Gastroesophageal sphincter (tissue), 4 donors: ENCODE data around the gene TESK1. TPM values are rescaled to one million over a fixed set of nuclear protein-coding genes. Genes with fewer than 3 reads are reported as not detected.
"Not testable (repeated sequence)": the region's sequence is repeated elsewhere in the genome, so short reads cannot be mapped to it uniquely, and the experiment has no call there.

ENCODE experiments used
- ATAC-seq: fragments of 150-250 bp; one replicate; pipeline ENCODE4 v1.9.1; 2016; ENCODE audit warnings: mild to moderate bottlenecking, moderate library complexity
- H3K27ac ChIP-seq, 4 donors: fragments of 200-600 bp; sonication (generic) in 3 of 4; 1 replicate in 3 of 4; 2 replicates in 1 of 4; pipeline ENCODE4 v1.5.1; 2016 to 2019
- H3K27me3 ChIP-seq: fragments of 200-600 bp; sonication (generic); one replicate; pipeline ENCODE4 v1.5.1; 2019
- H3K36me3 ChIP-seq, 2 donors: fragments of 200-600 bp; sonication (generic); one replicate each; pipeline ENCODE4 v1.5.1; 2019; ENCODE audit warnings: control low read depth in 1 of 2
- H3K4me1 ChIP-seq, 3 donors: fragments of 200-600 bp; sonication (generic); 1 replicate in 2 of 3; 2 replicates in 1 of 3; pipeline ENCODE4 v1.5.1; 2016 to 2019; ENCODE audit warnings: control low read depth in 2 of 3
- H3K4me3 ChIP-seq, 2 donors: fragments of 200-600 bp; sonication (generic); one replicate each; pipeline ENCODE4 v1.5.1; 2019; ENCODE audit warnings: mild to moderate bottlenecking in 1 of 2, moderate library complexity in 1 of 2
- H3K9me3 ChIP-seq, 3 donors: fragments of 200-600 bp; sonication (generic); one replicate each; pipeline ENCODE4 v1.5.1; 2017 to 2019; ENCODE audit warnings: control low read depth in 2 of 3
- EP300 ChIP-seq: sonication (generic); formaldehyde crosslinking; IDR thresholded peaks from one replicate; pipeline ENCODE4 v1.6.1; 2017; ENCODE audit warnings: antibody characterized with exemption, mild to moderate bottlenecking
- POLR2A ChIP-seq, 2 donors: fragments of 450-650 bp; IDR thresholded peaks; one replicate each; pipeline ENCODE4 v1.6.1; 2017; ENCODE audit warnings: antibody characterized with exemption in 2 of 2, mild to moderate bottlenecking in 2 of 2, moderate library complexity in 1 of 2
- POLR2AphosphoS5 ChIP-seq: sonication (generic); formaldehyde crosslinking; IDR thresholded peaks from one replicate; pipeline ENCODE4 v1.6.1; 2017; ENCODE audit warnings: antibody characterized with exemption
- WGBS, 2 donors: methylation state at CpG; one replicate each; pipeline ENCODE4 v1.1.5; 2018; ENCODE audit warnings: low coverage in 1 of 2; 5-methylcytosine and 5-hydroxymethylcytosine counted together
- total RNA-seq, 4 donors: library from RNA; depleted of rRNA; stranded (reverse); fragments of >200 nt; gene quantifications; one replicate each; pipeline ENCODE4 v1.1.0, GENCODE V29; 2016
- TF ChIP-seq, protein P1 (sequence below), 4 experiments: fragments of 200-600 bp in 2 of 4; fragments of 450-650 bp in 2 of 4; sonication (generic) in 1 of 4; IDR thresholded peaks; one replicate each; pipeline ENCODE4 v1.5.1; 2017 to 2019; ENCODE audit warnings: antibody characterized with exemption in 4 of 4, mild to moderate bottlenecking in 2 of 4, moderate library complexity in 2 of 4

TESK1 gene
- total RNA-seq, 4 donors from 2014 or later, result 38.2 to 77.1 (median 40.2) TPM

DNA sequence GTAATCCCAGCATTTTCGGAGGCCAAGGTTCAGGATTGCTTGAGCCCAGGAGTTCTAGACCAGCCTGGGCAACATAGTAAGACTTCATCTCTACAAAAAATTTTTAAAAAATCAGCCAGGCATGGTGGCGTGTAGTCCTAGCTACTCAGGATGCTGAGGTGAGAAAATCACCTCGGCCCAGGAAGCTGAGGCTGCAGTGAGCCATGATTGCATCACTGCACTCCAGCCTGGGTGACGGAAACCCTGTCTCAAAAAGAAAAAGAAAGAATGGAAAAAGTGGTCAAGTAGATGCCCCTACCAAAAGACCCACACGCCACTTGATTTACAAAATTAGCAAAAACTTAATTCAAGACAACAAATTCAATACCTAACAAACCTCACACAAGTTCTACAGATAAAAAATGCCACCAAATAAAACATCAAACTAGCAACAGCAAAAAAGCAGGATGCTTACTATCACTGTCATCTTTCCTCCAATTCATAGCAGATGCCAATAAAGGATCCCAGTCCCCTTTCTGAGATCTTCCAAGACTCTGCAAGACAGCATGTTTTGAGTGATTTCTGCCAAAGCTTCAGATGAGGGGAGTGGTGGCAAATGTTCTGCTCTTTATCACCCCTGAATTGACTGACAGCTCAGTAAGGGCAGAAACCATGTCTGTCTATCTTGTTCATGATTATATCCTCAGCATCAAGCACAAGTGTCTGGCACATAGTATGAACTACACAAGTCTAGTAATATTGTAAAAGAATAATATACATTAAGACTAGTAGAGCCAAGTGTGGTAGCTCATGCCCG lies 34.2 kb upstream of the TESK1 start:
- no peak overlapping the region for H3K4me3 ChIP-seq
- ATAC-seq, result no peak
- no peak overlapping the region for H3K27ac ChIP-seq
- H3K4me1 ChIP-seq, result no peaks in the 10 kb centered on the region
- H3K27me3 ChIP-seq, result no peaks in the 10 kb centered on the region
- no peaks in the 10 kb centered on the region for H3K36me3 ChIP-seq
- H3K9me3 ChIP-seq, result no peaks in the 10 kb centered on the region
- TF ChIP-seq POLR2AphosphoS5 (no peak), EP300 (no peak), POLR2A (IDR thresholded peaks at IDR 0.05) (no peak)
- TF ChIP-seq, protein P1, sequence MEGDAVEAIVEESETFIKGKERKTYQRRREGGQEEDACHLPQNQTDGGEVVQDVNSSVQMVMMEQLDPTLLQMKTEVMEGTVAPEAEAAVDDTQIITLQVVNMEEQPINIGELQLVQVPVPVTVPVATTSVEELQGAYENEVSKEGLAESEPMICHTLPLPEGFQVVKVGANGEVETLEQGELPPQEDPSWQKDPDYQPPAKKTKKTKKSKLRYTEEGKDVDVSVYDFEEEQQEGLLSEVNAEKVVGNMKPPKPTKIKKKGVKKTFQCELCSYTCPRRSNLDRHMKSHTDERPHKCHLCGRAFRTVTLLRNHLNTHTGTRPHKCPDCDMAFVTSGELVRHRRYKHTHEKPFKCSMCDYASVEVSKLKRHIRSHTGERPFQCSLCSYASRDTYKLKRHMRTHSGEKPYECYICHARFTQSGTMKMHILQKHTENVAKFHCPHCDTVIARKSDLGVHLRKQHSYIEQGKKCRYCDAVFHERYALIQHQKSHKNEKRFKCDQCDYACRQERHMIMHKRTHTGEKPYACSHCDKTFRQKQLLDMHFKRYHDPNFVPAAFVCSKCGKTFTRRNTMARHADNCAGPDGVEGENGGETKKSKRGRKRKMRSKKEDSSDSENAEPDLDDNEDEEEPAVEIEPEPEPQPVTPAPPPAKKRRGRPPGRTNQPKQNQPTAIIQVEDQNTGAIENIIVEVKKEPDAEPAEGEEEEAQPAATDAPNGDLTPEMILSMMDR (IDR thresholded peaks at IDR 0.05), result no peak
- WGBS, 2 donors, result 92 to 97% methylated on average over 4 to 6 of the region's 6 CpGs

DNA sequence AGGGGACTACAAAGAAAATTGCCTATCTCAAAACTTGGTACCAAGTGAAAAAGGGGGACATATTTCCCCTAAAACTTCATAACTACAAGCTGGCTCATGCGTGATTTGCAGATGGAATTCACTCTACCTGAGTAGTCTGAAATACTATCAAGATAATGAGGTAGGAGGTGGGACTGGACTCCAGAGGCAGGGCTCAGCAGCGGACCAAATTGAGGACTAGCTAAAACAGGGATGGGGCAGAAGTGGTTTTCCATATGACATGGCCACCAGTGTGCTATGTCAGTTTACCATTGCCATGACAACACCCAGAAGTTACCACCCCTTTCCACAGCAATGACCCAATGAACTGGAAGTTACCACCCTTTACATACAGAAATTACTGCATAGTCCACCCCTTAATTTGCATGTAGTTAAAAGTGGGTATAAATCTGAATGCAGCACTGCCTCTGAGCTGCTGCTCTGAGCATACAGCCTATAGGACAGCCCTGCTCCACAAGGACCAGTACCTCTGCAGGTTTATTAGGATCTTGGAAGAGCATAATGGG lies 30.4 kb upstream of the TESK1 start:
- ATAC-seq, result no peak
- H3K4me3 ChIP-seq, result no peak overlapping the region
- no peaks in the 10 kb centered on the region for H3K27me3 ChIP-seq
- no peak overlapping the region for H3K27ac ChIP-seq
- H3K36me3 ChIP-seq, result no peaks in the 10 kb centered on the region
- 83% methylated on average over 2 of the region's 2 CpGs; no CpG with 5 or more reads in 1 of the 2 donors for WGBS, 2 donors
- H3K4me1 ChIP-seq, result no peaks in the 10 kb centered on the region
- no peak for TF ChIP-seq POLR2AphosphoS5
- no peak for TF ChIP-seq POLR2A (IDR thresholded peaks at IDR 0.05)
- no peak for TF ChIP-seq EP300
- TF ChIP-seq, protein P1 (IDR thresholded peaks at IDR 0.05), result no peak
- H3K9me3 ChIP-seq, result peaks cover 0 to 7% (median 0%) of the 10 kb centered on the region in 3 donors

DNA sequence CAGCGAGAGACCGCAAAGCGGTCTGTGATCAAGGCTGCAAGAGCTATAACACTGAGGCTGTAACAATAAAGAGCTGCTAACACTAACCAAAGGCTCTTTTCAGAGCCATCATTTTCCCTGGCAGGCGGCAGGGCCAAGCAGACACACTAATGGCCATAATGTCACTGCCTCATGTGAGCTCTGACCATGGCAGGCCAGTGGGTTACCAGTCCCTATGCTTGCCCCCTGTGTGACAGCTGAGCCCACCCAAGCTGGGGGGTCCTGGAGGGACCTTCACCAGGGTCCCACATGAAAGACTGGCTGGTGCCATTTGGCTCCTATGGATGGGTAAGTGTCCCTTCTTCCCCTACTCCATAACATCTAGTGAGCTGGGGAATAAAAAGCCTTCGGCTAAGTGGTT lies 29.6 kb upstream of the TESK1 start:
- Histone ChIP-seq H3K27ac (no peak overlapping the region), H3K4me3 (no peak overlapping the region), H3K27me3 (no peaks in the 10 kb centered on the region), H3K9me3 (peaks cover 0 to 16% (median 0%) of the 10 kb centered on the region in 3 donors), H3K4me1 (no peaks in the 10 kb centered on the region), H3K36me3 (peaks cover 0 to 3% of the 10 kb centered on the region in 2 donors)
- TF ChIP-seq EP300 (no peak), POLR2AphosphoS5 (no peak), POLR2A (IDR thresholded peaks at IDR 0.05) (no peak)
- TF ChIP-seq, protein P1 (IDR thresholded peaks at IDR 0.05), result no peak
- no peak for ATAC-seq
- whole genome bisulfite sequencing, 2 donors, result 92 to 100% methylated on average over 1 to 5 of the region's 5 CpGs

DNA sequence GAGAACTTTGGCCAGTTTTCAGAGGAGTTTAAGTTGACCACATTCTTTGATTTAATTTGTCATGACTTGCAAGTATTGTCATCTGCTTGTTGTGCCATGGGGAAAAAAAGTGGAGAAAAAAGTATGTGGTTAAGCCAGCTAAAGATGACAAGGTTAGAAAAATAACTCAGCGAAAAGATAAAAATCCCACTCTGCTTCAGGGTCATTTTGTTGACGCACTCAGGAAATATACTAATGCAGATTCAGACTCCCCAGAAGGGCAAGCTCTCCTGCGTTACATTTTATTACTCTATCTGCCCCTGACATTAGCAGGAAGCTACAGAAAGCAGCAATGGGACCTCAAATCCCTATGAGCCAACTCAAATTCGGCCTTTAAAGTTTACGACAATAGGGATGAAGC lies 27.6 kb upstream of the TESK1 start:
- Histone ChIP-seq H3K27ac (no peak overlapping the region), H3K36me3 (peaks cover 0 to 3% of the 10 kb centered on the region in 2 donors), H3K4me1 (no peaks in the 10 kb centered on the region), H3K9me3 (peaks cover 0 to 18% (median 0%) of the 10 kb centered on the region in 3 donors), H3K27me3 (no peaks in the 10 kb centered on the region), H3K4me3 (no peak overlapping the region)
- 83 to 91% methylated on average over 4 to 5 of the region's 5 CpGs for WGBS, 2 donors
- no peak for TF ChIP-seq POLR2AphosphoS5
- no peak for TF ChIP-seq POLR2A (IDR thresholded peaks at IDR 0.05)
- TF ChIP-seq, protein P1 (IDR thresholded peaks at IDR 0.05), result no peak
- no peak for TF ChIP-seq EP300
- ATAC-seq, result no peak

DNA sequence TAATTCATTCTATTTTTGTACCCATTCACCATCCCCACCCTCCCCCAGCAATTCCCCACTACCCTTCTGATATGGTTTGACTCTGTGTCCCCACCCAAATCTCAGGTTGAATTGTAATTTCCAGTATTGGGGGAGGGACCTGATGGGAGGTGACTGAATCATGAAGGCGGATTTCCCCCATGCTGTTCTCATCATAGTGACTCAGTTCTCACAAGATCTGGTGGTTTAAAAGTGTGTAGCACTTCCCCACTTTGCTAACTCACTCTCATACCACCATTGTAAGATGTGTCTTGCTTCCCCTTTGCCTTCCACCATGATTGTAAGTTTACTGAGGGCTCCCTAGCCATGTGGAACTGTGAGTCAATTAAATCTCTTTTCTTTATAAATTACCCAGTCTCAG lies 25.9 kb upstream of the TESK1 start:
- H3K4me3 ChIP-seq, result no peak overlapping the region
- no peak overlapping the region for H3K27ac ChIP-seq
- peaks cover 0 to 3% of the 10 kb centered on the region in 2 donors for H3K36me3 ChIP-seq
- no peaks in the 10 kb centered on the region for H3K4me1 ChIP-seq
- H3K27me3 ChIP-seq, result no peaks in the 10 kb centered on the region
- no peak for ATAC-seq
- H3K9me3 ChIP-seq, result peaks cover 0 to 18% (median 0%) of the 10 kb centered on the region in 3 donors
- TF ChIP-seq POLR2AphosphoS5 (no peak), EP300 (no peak), POLR2A (IDR thresholded peaks at IDR 0.05) (no peak)
- TF ChIP-seq, protein P1 (IDR thresholded peaks at IDR 0.05), result no peak
- WGBS, 2 donors, result 100% methylated on average over 1 of the region's 1 CpG

DNA sequence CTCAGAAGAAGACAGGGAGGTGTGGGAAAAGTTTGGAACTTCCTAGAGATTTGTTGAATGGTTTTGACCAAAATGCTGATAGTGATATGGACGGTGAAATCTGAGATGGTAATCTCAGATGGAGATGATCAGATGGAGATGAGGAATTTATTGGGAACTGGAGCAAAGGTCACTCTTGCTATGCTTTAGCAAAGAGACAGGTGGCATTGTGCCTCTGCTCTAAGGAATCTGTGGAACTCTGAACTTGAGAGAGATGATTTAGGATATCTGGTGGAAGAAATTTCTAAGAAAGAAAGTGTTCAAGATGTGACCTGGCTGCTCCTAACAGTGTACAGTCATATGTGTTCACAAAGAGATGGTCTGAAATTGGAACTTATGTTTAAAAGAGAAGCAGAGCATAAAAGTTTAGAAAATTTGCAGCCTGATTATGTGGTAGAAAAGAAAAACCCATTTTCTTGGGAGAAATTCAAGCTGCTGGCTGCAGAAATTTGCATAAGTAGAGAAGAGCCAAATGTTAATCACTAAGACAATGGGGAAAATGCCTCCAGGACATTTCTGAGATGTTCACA lies 25.3 kb upstream of the TESK1 start:
- not testable (repeated sequence) for H3K4me3 ChIP-seq, ATAC-seq, H3K27ac ChIP-seq, H3K36me3 ChIP-seq, H3K4me1 ChIP-seq, H3K27me3 ChIP-seq
- WGBS, 2 donors, result 80 to 100% methylated on average over 1 of the region's 1 CpG
- peaks cover 0 to 18% (median 0%) of the 10 kb centered on the region in 3 donors for H3K9me3 ChIP-seq

DNA sequence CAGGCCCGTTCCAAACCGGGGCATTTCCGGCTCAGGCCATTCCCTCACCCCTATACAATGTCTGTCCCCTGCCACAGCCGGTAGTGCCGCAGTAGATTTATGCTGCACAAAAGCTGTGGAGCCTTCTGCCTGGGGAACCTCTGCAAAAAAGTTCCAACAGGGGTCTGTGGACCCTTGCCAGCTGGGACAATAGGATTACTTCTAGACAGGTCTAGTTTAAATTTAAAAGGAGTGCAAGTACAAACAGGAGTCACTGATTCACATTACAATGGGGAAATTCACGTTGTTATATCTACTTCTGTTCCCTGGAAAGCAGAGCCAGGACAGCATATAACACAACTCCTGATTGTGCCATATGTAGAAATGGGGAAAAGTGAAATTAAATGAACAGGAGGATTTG lies 21.5 kb upstream of the TESK1 start:
- H3K4me1 ChIP-seq, ATAC-seq, H3K27me3 ChIP-seq, H3K27ac ChIP-seq, H3K4me3 ChIP-seq, H3K36me3 ChIP-seq: not testable (repeated sequence)
- H3K9me3 ChIP-seq, result peaks cover 0 to 18% (median 0%) of the 10 kb centered on the region in 3 donors
- 77 to 91% methylated on average over 4 to 6 of the region's 6 CpGs for WGBS, 2 donors
